Midbrain (tissue), 1 donor: Measurements from ENCODE around the gene IFI27.
"Not testable (repeated sequence)": the region's sequence is repeated elsewhere in the genome, so short reads cannot be mapped to it uniquely, and the experiment has no call there.

ENCODE experiments used
- DNase-seq: peaks from one replicate; lab custom pipeline; 2025; lab: John Stamatoyannopoulos, UW

The IFI27 gene

DNA sequence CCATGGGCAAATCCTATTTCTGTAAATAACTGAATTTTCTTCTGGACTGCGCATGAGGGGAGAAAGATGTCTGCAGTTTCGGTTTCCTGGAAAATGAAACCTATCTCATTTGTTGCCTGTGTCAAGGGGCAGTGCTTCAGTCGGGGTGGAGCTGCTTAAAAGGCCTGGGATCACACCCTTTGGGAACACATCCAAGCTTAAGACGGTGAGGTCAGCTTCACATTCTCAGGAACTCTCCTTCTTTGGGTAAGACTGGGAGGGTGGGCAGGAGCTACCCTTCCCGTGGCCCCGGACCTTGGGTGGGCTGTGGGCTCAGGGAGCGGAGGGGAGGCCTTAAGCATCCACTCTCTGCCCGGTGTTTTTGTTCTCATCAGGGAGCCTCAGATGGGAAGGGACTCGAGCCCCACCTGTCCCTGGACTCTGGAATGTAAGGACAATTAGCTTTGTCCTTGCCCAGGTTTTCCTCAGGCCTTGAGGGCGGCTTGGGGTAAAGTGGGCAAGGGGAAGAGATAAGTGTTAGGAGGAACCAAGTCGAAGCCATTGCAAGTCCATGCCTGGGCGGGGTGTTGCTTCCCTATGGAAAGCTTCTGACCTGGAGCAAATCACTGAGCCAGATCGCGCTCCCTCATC lies at the start of gene IFI27:
TSS of gene IFI27 (plus strand) at position 185 of the 630 bp plus-strand sequence.
- DNase-seq = no peak

- DNase-seq = no peak
Observed at GRCh38 chr14:94062344-94062940, 48.1 kb upstream of the IFI27 start.

DNA sequence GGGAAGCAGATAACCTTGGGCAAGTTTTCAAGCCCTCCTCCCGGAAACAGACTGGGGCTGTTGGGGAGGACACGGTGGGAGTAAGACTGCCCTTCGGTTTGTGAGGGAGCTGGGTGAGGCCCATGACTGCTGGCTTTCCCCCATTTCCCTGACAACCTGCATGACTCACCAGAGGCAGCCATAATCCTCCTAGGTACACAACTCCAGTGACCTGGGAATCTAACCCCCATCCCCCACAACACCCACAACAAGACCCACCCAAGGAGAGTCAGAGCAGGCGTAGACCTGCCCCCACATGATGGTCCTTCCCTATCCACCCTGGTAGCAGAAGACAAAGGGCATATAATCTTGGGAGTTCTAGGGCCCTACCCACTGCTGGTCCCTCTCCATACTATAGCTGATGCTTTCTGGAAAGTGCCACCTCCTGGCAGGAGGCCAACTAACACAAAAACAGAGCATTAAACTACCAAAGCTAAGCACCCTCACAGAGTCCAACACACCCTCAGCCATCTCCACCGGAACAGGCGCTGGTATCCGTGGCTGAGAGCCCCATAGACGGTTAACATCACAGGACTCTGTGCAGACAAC lies 44.4 kb upstream of the IFI27 start:
- no peak for DNase-seq

DNA sequence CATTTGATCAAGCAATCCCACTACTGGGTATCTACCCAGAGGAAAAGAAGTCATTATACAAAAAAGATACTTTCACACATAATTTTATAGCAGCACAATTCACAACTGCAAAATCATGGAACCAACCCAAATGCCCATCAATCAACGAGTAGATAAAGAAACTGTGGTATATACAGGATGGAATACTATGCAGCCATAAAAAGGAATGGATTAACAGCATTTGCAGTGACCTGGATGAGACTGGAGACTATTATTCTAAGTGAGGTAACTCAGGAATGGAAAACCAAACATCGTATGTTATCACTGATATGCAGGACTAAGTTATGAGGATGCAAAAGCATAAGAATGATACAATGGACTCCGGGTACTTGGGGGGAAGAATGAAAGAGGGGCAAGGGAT lies 38.5 kb upstream of the IFI27 start:
- not testable (repeated sequence) for DNase-seq

DNA sequence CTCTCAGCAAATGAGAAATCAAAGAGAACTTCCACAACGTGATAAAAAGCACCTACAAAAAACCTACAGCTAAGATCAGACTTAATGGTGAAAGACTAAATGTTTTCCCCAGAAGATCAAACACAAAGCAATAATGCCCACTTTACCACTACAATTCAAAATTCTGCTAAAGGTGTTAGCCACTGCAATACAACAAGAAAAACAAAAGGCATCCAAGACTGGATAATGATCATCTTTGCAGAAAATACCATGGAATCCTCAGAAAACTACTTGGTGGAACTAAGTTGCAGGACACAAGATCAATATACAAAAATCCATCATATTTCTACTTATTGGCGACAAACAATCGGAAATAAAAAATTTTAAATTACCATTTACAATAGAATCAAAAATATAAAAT lies 36.0 kb upstream of the IFI27 start:
- no peak for DNase-seq

- DNase-seq = no peak
Observed at GRCh38 chr14:94075008-94075407, 35.5 kb upstream of the IFI27 start.

DNA sequence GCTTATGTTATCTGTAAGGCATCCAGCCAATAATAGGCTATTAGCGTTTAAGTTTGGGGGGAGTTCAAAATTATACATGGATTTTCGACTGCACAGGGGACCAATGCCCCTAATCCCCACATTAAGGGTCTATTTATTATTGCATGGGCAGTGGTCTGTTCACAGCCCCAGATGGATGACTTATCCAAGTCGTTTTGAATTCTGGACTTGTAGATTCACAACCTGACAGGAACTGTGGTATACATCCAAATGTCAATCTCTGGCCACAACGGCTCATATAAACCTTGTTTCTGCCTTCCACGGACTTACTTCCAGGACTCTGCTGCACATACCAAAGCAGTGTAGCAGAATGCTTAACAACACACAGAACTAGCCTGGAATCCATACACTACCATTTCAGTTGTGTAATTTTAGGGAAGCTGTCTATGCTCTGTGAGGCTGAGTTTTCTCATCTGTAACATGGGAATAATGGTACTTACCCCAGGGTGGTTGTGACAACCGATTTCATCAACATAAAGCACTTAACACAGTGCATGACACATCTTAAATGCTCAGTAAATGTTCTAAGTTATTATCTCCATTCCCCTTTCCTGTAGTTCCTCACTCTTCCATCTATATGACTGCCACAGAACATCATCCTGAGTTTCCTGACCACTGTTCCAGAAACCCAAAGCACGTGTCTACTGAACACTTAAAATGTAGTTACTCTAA lies 33.3 kb upstream of the IFI27 start:
- no peak for DNase-seq

- DNase-seq = no peak
Observed at GRCh38 chr14:94077823-94078222, 32.7 kb upstream of the IFI27 start.

DNA sequence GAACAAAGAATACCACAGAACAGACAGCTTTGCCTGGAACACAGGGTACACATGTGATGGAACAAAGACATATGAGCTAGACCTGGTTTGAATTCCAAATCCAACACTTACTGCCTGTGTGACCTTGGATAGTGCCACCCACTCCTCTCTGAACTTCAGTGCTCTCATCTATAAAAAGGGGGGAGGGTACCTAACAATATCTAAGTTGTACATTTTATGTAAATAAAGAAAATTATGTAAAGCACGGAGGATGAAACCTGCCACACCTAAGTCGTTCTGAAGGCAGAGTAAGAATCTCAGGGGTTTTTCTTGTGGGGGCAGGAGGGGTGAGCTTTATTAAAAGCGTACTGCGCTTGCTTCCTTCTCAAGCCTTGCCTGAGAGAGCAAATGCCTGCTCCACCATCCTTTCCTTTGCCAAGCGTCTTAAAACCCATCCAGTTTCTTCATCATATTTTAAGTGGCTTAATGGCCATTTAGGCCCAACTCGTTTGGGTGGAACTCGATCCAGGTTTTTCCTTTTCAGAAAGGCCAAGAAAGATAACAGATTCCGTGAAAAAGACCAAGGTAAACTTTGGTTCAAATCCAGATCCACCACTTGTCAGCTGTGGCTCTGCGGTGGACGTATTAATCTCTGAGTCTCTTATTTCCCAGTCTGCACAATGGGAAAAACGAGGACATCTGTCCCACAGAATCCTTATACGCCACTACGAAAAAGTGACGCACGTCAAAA lies 30.5 kb upstream of the IFI27 start:
- peak; percentile 52 for DNase-seq

GRCh38 chr14:94080621-94081385 lies 29.7 kb upstream of the IFI27 start, which contains the start of the genes DDX24 and IFI27L1:
Gene DDX24, minus strand, starts transcription at chr14:94081202. Its CDS starts 1,460 bp downstream, at chr14:94079742.
Gene IFI27L1, plus strand, starts transcription at chr14:94081310. Its CDS starts 15,628 bp downstream, at chr14:94096938.
- peak; percentile 94 for DNase-seq

GRCh38 chr14:94081386-94081820 lies 29.1 kb upstream of the IFI27 start:
- no peak for DNase-seq

GRCh38 chr14:94087891-94088290 lies 22.6 kb upstream of the IFI27 start:
- no peak for DNase-seq

DNA sequence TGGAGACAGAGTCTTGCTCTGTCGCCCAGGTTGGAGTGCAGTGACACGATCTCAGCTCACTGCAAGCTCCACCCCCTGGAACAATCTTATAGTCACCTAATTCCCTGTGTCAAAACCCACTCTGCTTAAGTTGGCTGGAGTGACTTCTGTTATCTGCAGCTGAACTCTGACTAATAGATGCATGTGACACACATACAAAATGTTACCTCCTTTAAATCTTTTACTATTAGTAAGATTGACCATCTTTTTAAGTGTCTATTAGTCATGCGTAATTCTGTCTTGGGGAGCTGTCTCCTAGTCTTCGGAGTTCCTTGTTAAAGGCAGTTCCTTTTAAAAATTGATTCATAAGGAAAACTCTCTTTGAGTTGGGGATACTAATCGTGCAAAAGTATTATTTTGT lies 22.0 kb upstream of the IFI27 start:
- DNase-seq = no peak

DNA sequence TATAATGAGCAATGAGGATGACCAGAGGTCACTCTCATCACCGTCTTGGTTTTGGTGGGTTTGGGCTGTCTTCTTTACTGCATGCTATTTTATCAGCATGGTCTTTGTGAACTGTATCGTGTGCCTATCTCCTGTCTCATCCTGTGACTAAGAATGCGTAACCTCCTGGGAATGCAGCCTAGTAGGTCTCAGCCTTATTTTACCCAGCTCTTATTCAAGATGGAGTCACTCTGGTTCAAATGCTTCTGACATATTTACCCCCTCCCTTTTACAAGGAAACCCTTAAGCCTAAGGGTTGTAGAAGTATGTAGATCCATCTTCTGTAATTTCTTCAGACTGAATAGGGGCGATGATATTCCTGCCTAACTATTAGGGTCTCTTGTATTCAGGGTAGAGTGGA lies 21.1 kb upstream of the IFI27 start:
- no peak for DNase-seq

DNA sequence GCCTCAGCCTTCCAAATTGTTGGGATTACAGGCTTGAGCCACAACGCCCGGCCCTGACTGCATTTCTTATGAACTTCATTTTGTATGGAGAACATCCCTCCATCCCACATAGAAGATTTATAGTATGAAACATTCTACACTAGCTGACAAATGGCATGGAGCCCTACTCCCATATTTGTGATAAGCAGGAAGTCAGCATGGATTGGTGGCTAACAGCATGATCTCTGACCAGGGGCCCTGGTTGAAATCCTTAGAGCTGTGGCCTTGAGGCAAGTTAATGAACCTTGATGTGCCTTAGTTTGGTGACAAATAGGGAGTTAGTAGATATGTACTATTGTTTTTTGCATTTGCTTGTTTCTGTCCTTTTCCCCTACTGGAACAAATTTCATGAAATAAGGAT lies 17.1 kb upstream of the IFI27 start:
- DNase-seq = no peak

DNA sequence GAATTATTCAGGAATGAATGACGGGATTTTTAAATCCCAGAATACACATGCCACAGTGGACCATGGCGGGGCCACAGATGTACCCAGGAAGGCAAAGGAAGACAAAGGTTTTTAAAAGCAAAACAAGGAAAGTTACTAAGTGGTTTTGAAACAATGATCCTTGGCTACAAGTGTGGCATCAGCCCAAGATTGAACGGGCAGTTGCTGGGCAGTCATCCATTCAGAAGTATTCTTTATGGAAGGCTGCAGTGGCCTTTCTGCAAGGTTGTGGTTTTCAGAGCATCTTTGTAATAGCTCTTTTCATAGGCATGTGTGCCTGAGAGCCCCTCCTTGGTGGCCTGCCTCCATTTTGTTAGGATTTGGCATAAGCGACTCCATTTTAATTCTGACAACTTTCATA lies 13.4 kb upstream of the IFI27 start:
- DNase-seq = no peak

DNA sequence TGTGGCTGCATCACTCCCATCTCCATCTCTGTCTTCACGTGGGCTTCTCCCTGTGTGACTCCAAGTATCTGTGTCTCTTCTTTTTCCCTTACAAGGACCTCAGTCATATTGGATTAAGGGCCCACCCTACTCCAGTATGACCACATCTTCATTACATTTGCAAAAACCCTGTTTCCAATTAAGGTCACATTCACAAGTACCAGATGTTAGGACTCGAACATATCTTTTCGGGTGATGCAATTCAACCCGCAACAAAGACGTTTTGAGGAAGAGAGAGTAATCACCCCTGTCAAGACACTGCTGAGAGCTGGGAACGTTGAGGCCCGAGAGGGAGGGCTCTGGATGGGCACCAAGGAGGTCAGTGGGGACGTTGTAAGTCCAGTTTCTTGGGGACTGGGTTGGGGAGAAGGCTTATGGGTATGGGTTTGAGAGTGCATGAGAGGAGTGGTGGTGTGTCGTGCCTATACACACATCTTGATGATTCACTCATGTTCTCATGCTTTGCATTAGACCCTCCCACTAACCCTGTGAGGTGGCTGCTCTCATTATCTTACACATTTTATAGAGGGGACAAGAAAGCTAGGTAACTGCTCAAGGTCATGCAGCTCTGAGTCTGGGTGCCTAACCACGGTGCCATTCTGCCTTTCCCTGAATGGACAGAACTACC lies 12.1 kb upstream of the IFI27 start:
- no peak for DNase-seq

DNA sequence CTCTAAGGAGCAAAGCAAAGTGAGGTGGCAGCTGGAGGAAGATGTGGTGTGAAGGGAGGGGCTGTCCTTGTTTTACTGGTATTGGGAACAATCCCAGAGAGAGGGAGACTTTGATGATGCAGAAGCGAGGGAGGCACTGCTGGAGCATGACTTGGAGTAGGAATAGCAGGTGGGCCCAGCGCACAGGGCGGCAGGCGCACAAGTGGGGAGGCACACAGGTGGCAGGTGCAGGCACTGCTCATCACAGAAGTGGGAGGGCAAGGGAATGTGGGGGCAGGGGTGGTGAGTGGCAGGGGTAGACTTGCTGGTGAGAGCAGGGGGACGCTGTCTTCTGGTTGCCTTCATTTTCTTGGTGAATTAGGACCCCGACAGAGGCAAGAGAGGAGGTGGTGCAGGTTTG lies 11.5 kb upstream of the IFI27 start:
- no peak for DNase-seq

DNA sequence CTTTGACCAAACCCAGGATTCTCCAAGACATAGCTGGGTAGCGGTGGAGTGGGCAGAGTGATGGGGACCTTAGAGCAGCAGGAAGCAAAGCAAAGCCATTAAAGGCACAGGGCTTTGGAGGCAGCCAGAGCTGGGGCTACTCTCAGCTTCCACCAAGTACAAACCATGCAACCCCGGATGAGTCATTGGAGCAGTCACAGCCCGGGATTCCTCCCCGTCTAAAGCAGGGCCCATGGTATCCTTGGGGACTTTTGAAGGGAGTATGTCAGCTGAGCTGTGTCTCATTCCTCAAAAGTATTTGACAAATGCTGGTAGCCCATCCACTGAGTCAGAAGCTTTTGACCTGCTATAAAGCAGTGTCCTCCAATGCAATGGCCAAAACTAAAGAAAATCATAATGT lies 9.7 kb upstream of the IFI27 start:
- DNase-seq = no peak

- no peak for DNase-seq
Observed at GRCh38 chr14:94101748-94102147, 8.8 kb upstream of the IFI27 start.
